HFFc6 (cell line): ENCODE results near the gene TTC23. TPM values are rescaled to one million over a fixed set of nuclear protein-coding genes. Genes with fewer than 3 reads are reported as not detected.

Experiments used
- DNase-seq: peaks from one replicate; pipeline ENCODE4 v3.0.0-alpha.2; 2018
- H3K27ac Mint-ChIP-seq: 2 replicates; pipeline ENCODE4 v1.8.0; 2020; ENCODE audit warnings: mild to moderate bottlenecking, mixed read lengths
- H3K27me3 Mint-ChIP-seq: 2 replicates; pipeline ENCODE4 v1.8.0; 2021; ENCODE audit warnings: mild to moderate bottlenecking, moderate library complexity, mixed read lengths; ENCODE audit not compliant: insufficient read depth
- H3K36me3 Mint-ChIP-seq: 2 replicates; pipeline ENCODE4 v1.8.0; 2021; ENCODE audit warnings: low read depth, mixed read lengths
- H3K4me1 Mint-ChIP-seq: 2 replicates; pipeline ENCODE4 v1.8.0; 2020; ENCODE audit warnings: low read depth, mixed read lengths
- H3K4me3 Mint-ChIP-seq: 2 replicates; pipeline ENCODE4 v1.8.0; 2020; ENCODE audit warnings: mild to moderate bottlenecking, moderate library complexity, mixed read lengths
- H3K9me3 Mint-ChIP-seq: 2 replicates; pipeline ENCODE4 v1.8.0; 2020; ENCODE audit warnings: mild to moderate bottlenecking, mixed read lengths
- CTCF ChIP-seq: fragments of 200-600 bp; sonication (generic); IDR thresholded peaks from 2 replicates; pipeline ENCODE4 v1.5.0; 2021; ENCODE audit warnings: antibody characterized with exemption, mild to moderate bottlenecking
- total RNA-seq, 6 experiments: library from RNA; stranded (reverse); fragmentation: NEBNext Ultra II Directional; extraction: Animal tissue kit (Norgen Biotek cat#: 25700); gene quantifications; 2 replicates in 1 of 6; 3 replicates in 5 of 6; pipeline ENCODE4 v1.2.3, GENCODE V29; 2021

TTC23 gene
- total RNA-seq, 6 experiments from 2014 or later: 11.9 to 17.4 (median 15.0) TPM

- H3K4me3 Mint-ChIP-seq: no peak overlapping the region
- peaks cover 23% of the 10 kb centered on the region for H3K4me1 Mint-ChIP-seq
- H3K27me3 Mint-ChIP-seq: peaks cover 3% of the 10 kb centered on the region
- no peak for TF ChIP-seq CTCF
- H3K27ac Mint-ChIP-seq: no peak overlapping the region
- DNase-seq: no peak
- H3K36me3 Mint-ChIP-seq: peaks cover 26% of the 10 kb centered on the region
- H3K9me3 Mint-ChIP-seq: no peaks in the 10 kb centered on the region
Observed at GRCh38 chr15:99127773-99128172, 121.6 kb downstream of the TTC23 start.

GRCh38 chr15:99126930-99127329 is 122.5 kb downstream of the TTC23 start:
- no peak for DNase-seq
- no peak overlapping the region for H3K4me3 Mint-ChIP-seq
- peaks cover 3% of the 10 kb centered on the region for H3K27me3 Mint-ChIP-seq
- peaks cover 23% of the 10 kb centered on the region for H3K4me1 Mint-ChIP-seq
- peaks cover 26% of the 10 kb centered on the region for H3K36me3 Mint-ChIP-seq
- H3K9me3 Mint-ChIP-seq: no peaks in the 10 kb centered on the region
- TF ChIP-seq CTCF: no peak
- H3K27ac Mint-ChIP-seq: no peak overlapping the region

- H3K27ac Mint-ChIP-seq: no peak overlapping the region
- H3K27me3 Mint-ChIP-seq: peaks cover 3% of the 10 kb centered on the region
- H3K4me1 Mint-ChIP-seq: peaks cover 23% of the 10 kb centered on the region
- H3K4me3 Mint-ChIP-seq: no peak overlapping the region
- H3K9me3 Mint-ChIP-seq: no peaks in the 10 kb centered on the region
- no peak for TF ChIP-seq CTCF
- no peak for DNase-seq
- peaks cover 26% of the 10 kb centered on the region for H3K36me3 Mint-ChIP-seq
Observed at GRCh38 chr15:99126131-99126588, 123.2 kb downstream of the TTC23 start.

GRCh38 chr15:99125061-99125891 is 124.1 kb downstream of the TTC23 start:
- no peaks in the 10 kb centered on the region for H3K9me3 Mint-ChIP-seq
- peak overlapping the region; percentile 25; the same call in 1 of the 2 replicates for H3K27ac Mint-ChIP-seq
- H3K36me3 Mint-ChIP-seq: peaks cover 20% of the 10 kb centered on the region
- DNase-seq: no peak
- no peak for TF ChIP-seq CTCF
- H3K27me3 Mint-ChIP-seq: peaks cover 3% of the 10 kb centered on the region
- peaks cover 23% of the 10 kb centered on the region for H3K4me1 Mint-ChIP-seq
- H3K4me3 Mint-ChIP-seq: no peak overlapping the region

- H3K4me3 Mint-ChIP-seq: peak overlapping the region; percentile 87
- H3K27me3 Mint-ChIP-seq: peaks cover 3% of the 10 kb centered on the region
- peak overlapping the region; percentile 96 for H3K27ac Mint-ChIP-seq
- peaks cover 23% of the 10 kb centered on the region for H3K4me1 Mint-ChIP-seq
- H3K9me3 Mint-ChIP-seq: no peaks in the 10 kb centered on the region
- no peak for TF ChIP-seq CTCF
- DNase-seq: no peak
- H3K36me3 Mint-ChIP-seq: peaks cover 14% of the 10 kb centered on the region
Observed at GRCh38 chr15:99124641-99125040, 124.7 kb downstream of the TTC23 start.
